ENCODE data around the gene OTOP2. TPM values are rescaled to one million over a fixed set of nuclear protein-coding genes. Genes with fewer than 3 reads are reported as not detected.

Gene OTOP2
- total and polyA plus RNA-seq, 12 donors, result 0.03 to 0.11 TPM; not detected in 10

GRCh38 chr17:74928786-74929185 lies 4.7 kb downstream of the OTOP2 start:
- intact Hi-C loops (cut with DNase I), result no loop called here
- peaks cover 22% of the 10 kb centered on the region for H3K27me3 ChIP-seq
- WGBS, 4 donors, result 80 to 89% (median 83%) methylated on average over 4 to 6 of the region's 6 CpGs
- H3K4me1 ChIP-seq (replicated peaks in 1 of 2), result peaks cover 1 to 8% of the 10 kb centered on the region in 2 donors
- H3K27ac ChIP-seq, result no peak overlapping the region
- no peak for TF ChIP-seq CTCF (IDR thresholded peaks at IDR 0.05)
- TF ChIP-seq POLR2A (IDR thresholded peaks at IDR 0.05), result no peak
- no peak for DNase-seq
- no peaks in the 10 kb centered on the region for H3K36me3 ChIP-seq (replicated peaks in 1 of 2)
- no peaks in the 10 kb centered on the region for H3K9me3 ChIP-seq (replicated peaks in 1 of 3)
- H3K4me3 ChIP-seq, result no peak overlapping the region

- WGBS, 4 donors, result 87 to 94% (median 91%) methylated on average over 10 to 24 of the region's 24 CpGs
- peaks cover 13% of the 10 kb centered on the region for H3K27me3 ChIP-seq
Observed at GRCh38 chr17:74930535-74931036, 6.5 kb downstream of the OTOP2 start.

GRCh38 chr17:74935048-74935447 lies 11.0 kb downstream of the OTOP2 start:
- no peak for TF ChIP-seq POLR2A (IDR thresholded peaks at IDR 0.05)
- no peak for TF ChIP-seq CTCF (IDR thresholded peaks at IDR 0.05)
- no peak overlapping the region for H3K4me3 ChIP-seq
- H3K27me3 ChIP-seq, result peaks cover 31% of the 10 kb centered on the region
- DNase-seq, result no peak
- no peaks in the 10 kb centered on the region for H3K9me3 ChIP-seq (replicated peaks in 1 of 3)
- no peaks in the 10 kb centered on the region for H3K4me1 ChIP-seq (replicated peaks in 1 of 2)
- WGBS, 4 donors, result 72 to 89% (median 76%) methylated on average over 3 of the region's 3 CpGs
- H3K36me3 ChIP-seq (replicated peaks in 1 of 2), result no peaks in the 10 kb centered on the region
- H3K27ac ChIP-seq, result no peak overlapping the region
- intact Hi-C loops (cut with DNase I), result no loop called here

More at GRCh38 chr17:74930535-74931036, 6.5 kb downstream of the OTOP2 start:
- Histone ChIP-seq H3K36me3 (replicated peaks in 1 of 2) (no peaks in the 10 kb centered on the region), H3K4me3 (no peak overlapping the region), H3K9me3 (replicated peaks in 1 of 3) (no peaks in the 10 kb centered on the region), H3K4me1 (replicated peaks in 1 of 2) (no peaks in the 10 kb centered on the region), H3K27ac (no peak overlapping the region)
- intact Hi-C loops (cut with DNase I), result no loop called here
- DNase-seq, result no peak
- no peak for TF ChIP-seq CTCF (IDR thresholded peaks at IDR 0.05)
- no peak for TF ChIP-seq POLR2A (IDR thresholded peaks at IDR 0.05)

GRCh38 chr17:74935585-74936469 lies 11.8 kb downstream of the OTOP2 start, which contains the start of gene OTOP3:
Gene OTOP3 (plus strand): TSS chr17:74935898. CDS start chr17:74935922, 24 bp downstream.
- intact Hi-C loops (cut with DNase I), result no loop called here
- 8 to 12% (median 9%) methylated on average over 13 to 78 of the region's 78 CpGs for WGBS, 4 donors
- peaks cover 31% of the 10 kb centered on the region for H3K27me3 ChIP-seq

More at GRCh38 chr17:74935585-74936469, 11.8 kb downstream of the OTOP2 start, which contains the start of gene OTOP3:
- Histone ChIP-seq H3K4me3 (no peak within 1 kb of the TSS), H3K36me3 (replicated peaks in 1 of 2) (no peaks in the 10 kb centered on the region), H3K9me3 (replicated peaks in 1 of 3) (no peaks in the 10 kb centered on the region), H3K4me1 (replicated peaks in 1 of 2) (no peaks in the 10 kb centered on the region), H3K27ac (no peak within 1 kb of the TSS)
- no peak for DNase-seq
- TF ChIP-seq CTCF (IDR thresholded peaks at IDR 0.05), result no peak
- no peak for TF ChIP-seq POLR2A (IDR thresholded peaks at IDR 0.05)

Measured in adrenal gland (tissue), 12 donors.